Retinal pigment epithelial cell (primary cell): ENCODE measurements around the gene SP1.
"Not testable (repeated sequence)": the region's sequence is repeated elsewhere in the genome, so short reads cannot be mapped to it uniquely, and the experiment has no call there.

Experiments used
- DNase-seq: peaks from one replicate; pipeline ENCODE4 v3.0.0-alpha.2; 2010; ENCODE audit warnings: low read depth
- H3K4me3 ChIP-seq: 2 replicates; pipeline ENCODE4 v1.5.1; 2011; ENCODE audit warnings: mild to moderate bottlenecking, low read length, control low read depth, moderate library complexity
- CTCF ChIP-seq: conservative IDR thresholded peaks from 2 replicates; pipeline ENCODE4 v1.5.1; 2011; ENCODE audit warnings: low read depth, low read length, control low read depth, inconsistent platforms

SP1 gene

GRCh38 chr12:53413485-53414204 is 33.7 kb downstream of the SP1 start:
- TF ChIP-seq CTCF, result no peak
- no peak overlapping the region for H3K4me3 ChIP-seq
- no peak for DNase-seq

- no peak for TF ChIP-seq CTCF
- no peak for DNase-seq
- H3K4me3 ChIP-seq, result no peak overlapping the region
Measured at GRCh38 chr12:53414756-53415417, 34.9 kb downstream of the SP1 start.

- H3K4me3 ChIP-seq, DNase-seq: not testable (repeated sequence)
Measured at GRCh38 chr12:53415752-53416389, 35.9 kb downstream of the SP1 start.

- H3K4me3 ChIP-seq, DNase-seq: not testable (repeated sequence)
Measured at GRCh38 chr12:53417291-53417816, 37.4 kb downstream of the SP1 start.

GRCh38 chr12:53418221-53418620 is 38.2 kb downstream of the SP1 start:
- no peak overlapping the region for H3K4me3 ChIP-seq
- DNase-seq, result no peak

GRCh38 chr12:53419756-53420155 is 39.8 kb downstream of the SP1 start:
- H3K4me3 ChIP-seq, result no peak overlapping the region
- no peak for TF ChIP-seq CTCF
- no peak for DNase-seq

More at GRCh38 chr12:53418221-53418620, 38.2 kb downstream of the SP1 start:
- TF ChIP-seq CTCF, result no peak

GRCh38 chr12:53422247-53422646 is 42.3 kb downstream of the SP1 start:
- not testable (repeated sequence) for H3K4me3 ChIP-seq, DNase-seq

GRCh38 chr12:53423597-53423996 is 43.6 kb downstream of the SP1 start, which contains the start of gene AMHR2:
TSS of gene AMHR2 (plus strand) at chr12:53423855. CDS start at chr12:53423935, 80 bp downstream.
- no peak for DNase-seq
- TF ChIP-seq CTCF, result no peak

More at GRCh38 chr12:53423597-53423996, 43.6 kb downstream of the SP1 start, which contains the start of gene AMHR2:
- H3K4me3 ChIP-seq, result no peak within 1 kb of the TSS
